GM19023 (cell line): ENCODE measurements around the gene BEND6.

Experiments
- ATAC-seq: cut with Tn5 transposase; IDR thresholded peaks from one replicate; pipeline ENCODE4 v1.9.1; 2021; ENCODE audit warnings: mild to moderate bottlenecking, moderate library complexity; ENCODE audit not compliant: unreplicated experiment

The BEND6 gene

DNA sequence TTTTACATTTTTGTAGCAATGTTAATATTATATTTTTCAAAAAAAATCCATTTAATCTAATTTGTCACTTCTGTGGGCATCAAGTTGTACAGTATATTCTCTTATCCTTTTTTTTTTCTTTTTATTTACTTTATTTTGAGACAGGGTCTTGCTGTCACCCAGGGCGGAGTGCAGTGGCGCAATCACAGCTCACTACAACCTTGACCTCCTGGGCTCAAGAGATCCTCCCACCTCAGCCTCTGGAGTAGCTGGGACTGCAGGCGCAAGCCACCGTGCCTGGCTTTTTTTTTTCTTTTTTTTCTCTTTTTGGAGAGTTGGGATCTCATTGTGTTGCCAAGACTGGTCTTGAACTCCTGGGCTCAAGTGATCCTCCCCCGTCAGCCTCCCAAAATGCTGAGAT, 14.4 kb upstream of the BEND6 start:
- no peak for ATAC-seq

GRCh38 chr6:56940977-56941376, 13.9 kb upstream of the BEND6 start:
- no peak for ATAC-seq

DNA sequence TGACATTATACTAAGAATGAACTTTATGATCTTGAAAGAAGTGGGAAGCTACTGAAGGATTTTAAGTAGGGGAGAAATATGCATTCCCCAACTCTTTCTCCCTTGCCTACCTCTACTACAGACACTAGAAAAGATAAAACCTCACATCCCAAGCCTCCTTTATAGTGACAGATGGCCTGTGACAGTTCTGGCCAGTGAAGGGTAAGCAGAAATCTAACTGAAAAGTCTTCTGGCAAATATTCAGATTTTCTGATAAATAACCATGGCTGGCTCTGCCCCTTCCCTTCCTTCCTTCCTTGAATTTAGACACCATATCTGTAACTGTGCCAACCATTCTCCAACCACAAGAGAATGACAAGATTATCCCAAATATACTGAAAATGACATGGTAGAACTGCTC, 10.2 kb upstream of the BEND6 start:
- no peak for ATAC-seq

- ATAC-seq: no peak
Measured at GRCh38 chr6:56946368-56946767, 8.5 kb upstream of the BEND6 start.

DNA sequence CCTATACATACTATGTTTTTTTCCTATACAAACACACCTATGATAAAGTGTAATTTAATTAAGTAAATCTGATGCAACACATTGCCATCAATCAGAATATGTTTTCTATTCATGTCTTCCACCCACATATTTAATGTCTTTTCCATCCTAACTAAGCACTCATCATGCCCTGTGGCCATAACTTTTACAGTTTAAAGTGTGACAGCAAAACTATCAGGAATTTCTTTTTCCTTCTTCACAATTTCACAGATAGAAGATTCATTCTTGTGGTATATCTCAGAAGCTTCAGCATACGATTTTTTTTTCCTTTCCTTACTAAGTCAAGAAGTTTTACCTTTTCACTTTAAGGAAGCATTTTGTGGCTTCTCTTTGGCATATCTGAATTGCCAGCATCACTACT, 7.0 kb upstream of the BEND6 start:
- no peak for ATAC-seq

GRCh38 chr6:56949265-56949664, 5.6 kb upstream of the BEND6 start:
- no peak for ATAC-seq

DNA sequence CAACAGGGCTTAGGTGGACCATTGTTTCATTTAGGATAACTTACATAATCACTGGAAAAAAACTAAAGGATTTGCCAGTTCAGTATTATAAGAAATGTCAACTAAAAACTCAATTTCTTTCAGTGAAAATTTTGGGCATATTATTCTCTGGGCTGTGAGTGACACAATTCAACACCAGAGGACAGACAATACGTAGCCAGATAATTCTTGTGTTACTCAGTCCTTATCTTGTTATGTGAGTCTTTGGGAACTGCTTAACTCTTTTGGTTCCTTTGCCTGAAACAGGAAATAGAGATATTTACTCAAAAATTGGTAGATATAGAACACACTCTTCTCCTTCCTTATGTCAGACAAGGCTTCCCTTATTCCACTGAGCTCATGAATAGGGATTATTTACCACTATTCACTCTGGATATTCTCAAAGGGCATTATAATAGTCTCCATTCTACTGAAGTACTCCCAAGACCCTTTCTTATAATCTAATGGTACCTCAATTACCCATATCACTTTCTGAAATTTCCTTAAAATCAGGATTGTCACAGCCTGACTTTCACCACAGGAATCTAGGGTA, 4.9 kb upstream of the BEND6 start:
- no peak for ATAC-seq

- ATAC-seq: no peak
Measured at GRCh38 chr6:56951049-56951831, 3.7 kb upstream of the BEND6 start.

GRCh38 chr6:56953597-56954402, 1.1 kb upstream of the BEND6 start:
- ATAC-seq: peak; percentile 0

GRCh38 chr6:56955171-56956155, 556 bp downstream of the BEND6 start:
- ATAC-seq: peak; percentile 72

GRCh38 chr6:56956491-56956890, 1.6 kb downstream of the BEND6 start:
- no peak for ATAC-seq

DNA sequence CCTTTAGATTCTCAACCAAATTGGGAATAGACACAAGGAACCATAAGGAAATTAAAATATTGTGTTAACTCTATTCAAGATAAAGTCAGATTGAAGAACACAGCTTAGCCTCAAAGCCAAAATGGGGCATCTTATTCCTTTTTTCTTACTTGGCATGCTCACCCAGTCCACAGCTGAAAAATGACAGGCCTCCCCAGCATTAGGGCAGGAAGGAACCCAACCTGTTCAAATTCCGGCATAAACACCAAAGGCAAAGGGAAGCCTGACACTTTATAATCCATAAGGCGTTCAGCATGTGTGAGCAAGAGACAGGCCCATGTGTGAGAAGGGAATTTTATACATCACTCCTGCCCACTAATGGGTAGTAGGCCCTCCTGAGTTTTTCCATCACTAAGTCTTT, 2.9 kb downstream of the BEND6 start:
- no peak for ATAC-seq

DNA sequence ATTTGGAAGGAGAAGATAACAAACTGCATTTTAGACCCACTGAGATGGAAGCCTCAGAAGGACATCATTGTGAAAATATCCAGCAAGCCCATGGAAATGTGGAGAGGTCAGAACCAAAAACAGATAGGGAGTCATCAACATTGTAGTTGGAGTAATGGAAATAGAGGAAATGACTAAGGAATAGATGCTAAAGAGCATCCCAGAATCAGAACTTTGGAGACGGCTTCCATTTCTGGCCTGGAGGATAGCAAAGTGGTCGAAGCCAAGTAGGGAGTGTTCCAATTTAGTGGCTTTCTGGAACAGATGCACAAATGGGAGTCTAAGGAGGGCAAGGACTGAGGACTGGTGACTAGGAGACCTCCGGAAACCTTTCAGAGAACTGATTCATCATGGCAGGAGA, 3.6 kb downstream of the BEND6 start:
- ATAC-seq: no peak

GRCh38 chr6:56959094-56959493, 4.2 kb downstream of the BEND6 start:
- ATAC-seq: no peak

DNA sequence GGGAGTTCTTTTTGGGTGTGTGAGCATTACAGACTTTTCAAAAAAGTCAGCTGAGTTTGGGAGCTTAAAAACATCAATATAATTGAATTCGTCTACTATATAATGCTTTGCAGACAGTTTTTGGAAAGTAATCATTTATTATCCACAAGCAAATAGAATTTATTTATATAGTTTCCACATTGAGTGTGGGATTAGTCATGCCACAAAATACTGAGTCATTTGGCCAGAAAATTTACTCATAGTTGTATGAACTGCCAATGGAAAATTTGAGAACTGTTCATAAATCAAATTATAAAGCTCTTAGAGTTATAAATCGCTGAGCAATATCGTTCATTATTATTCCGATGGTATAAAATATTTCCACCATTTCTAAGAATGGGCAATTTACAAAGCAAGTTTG, 5.0 kb downstream of the BEND6 start:
- no peak for ATAC-seq

DNA sequence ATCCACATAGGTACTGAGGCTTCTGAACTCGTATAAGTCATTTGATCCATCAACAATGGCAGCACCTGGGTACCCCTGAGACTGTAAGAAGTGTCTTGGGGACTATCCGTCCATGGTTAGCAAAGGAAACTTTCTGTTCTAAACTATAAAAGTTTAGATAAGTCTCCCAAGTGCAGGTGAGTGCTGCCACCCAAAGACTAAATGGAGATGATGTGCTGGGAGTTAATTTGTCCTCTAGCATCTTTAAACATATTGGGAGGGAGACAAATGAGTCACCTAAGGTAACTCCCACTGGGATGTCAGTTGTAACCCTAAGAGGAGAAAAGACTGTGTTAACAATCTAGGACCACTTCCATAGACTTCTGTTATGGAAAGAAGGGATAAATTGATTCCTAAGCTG, 6.2 kb downstream of the BEND6 start:
- no peak for ATAC-seq

- ATAC-seq: no peak
Measured at GRCh38 chr6:56962441-56962840, 7.5 kb downstream of the BEND6 start.

- no peak for ATAC-seq
Measured at GRCh38 chr6:56963043-56963442, 8.1 kb downstream of the BEND6 start.

GRCh38 chr6:56963793-56964192, 8.9 kb downstream of the BEND6 start:
- no peak for ATAC-seq

DNA sequence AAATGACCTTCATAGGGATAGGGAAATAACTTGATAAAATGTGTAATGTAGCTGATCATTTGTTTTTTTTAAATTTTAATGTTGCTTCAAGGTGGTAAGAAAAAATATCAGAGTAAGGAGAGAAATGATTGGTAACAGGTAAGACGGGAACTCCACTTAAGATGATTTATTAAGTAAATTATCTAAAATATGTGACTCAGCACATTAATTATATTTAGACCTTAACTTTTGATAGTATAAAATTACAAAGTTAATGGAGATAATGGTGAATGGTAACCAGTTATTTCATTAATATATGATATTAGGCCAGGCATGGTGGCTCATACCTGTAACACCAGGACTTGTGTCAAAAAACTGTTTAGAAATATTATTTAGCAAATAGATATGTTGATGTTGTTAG, 10.2 kb downstream of the BEND6 start:
- ATAC-seq: no peak

GRCh38 chr6:56970849-56971248, 15.9 kb downstream of the BEND6 start:
- no peak for ATAC-seq
